Neutrophil (primary cell): ENCODE measurements around the gene GPR39.

Experiments used
- H3K27ac ChIP-seq: fragments of 200-600 bp; sonication (generic); 2 replicates; pipeline ENCODE4 v1.5.1; 2016; ENCODE audit warnings: mild to moderate bottlenecking, moderate library complexity
- H3K27me3 ChIP-seq: fragments of 200-600 bp; sonication (generic); 2 replicates; pipeline ENCODE4 v1.6.0; 2016; ENCODE audit warnings: mild to moderate bottlenecking
- H3K36me3 ChIP-seq: fragments of 200-600 bp; sonication (generic); 2 replicates; pipeline ENCODE4 v1.5.1; 2017
- H3K4me1 ChIP-seq, 2 experiments: fragments of 200-600 bp in 1 of 2; sonication (generic) in 1 of 2; 1 replicate in 1 of 2; 2 replicates in 1 of 2; pipeline versions ENCODE4 v1.5.1 to v1.6.1; 2013 to 2016; ENCODE audit warnings: low read depth in 1 of 2, low read length in 1 of 2, mild to moderate bottlenecking in 1 of 2, moderate library complexity in 1 of 2; ENCODE audit not compliant: control insufficient read depth in 1 of 2, insufficient read depth in 1 of 2
- H3K4me3 ChIP-seq, 2 experiments: fragments of 200-600 bp in 1 of 2; sonication (generic) in 1 of 2; 1 replicate in 1 of 2; 2 replicates in 1 of 2; pipeline ENCODE4 v1.5.1; 2013 to 2016; ENCODE audit warnings: low read depth in 1 of 2, low read length in 1 of 2, mild to moderate bottlenecking in 1 of 2, moderate library complexity in 1 of 2
- H3K9me3 ChIP-seq: fragments of 200-600 bp; sonication (generic); 2 replicates; pipeline ENCODE4 v1.5.1; 2016
- CTCF ChIP-seq: fragments of 200-600 bp; sonication (generic); IDR thresholded peaks from 2 replicates; pipeline ENCODE4 v1.5.1; 2016; ENCODE audit warnings: antibody characterized with exemption

The GPR39 gene

GRCh38 chr2:132400169-132400900 is 16.3 kb upstream of the GPR39 start:
- TF ChIP-seq CTCF = no peak
- H3K9me3 ChIP-seq = no peaks in the 10 kb centered on the region
- H3K4me3 ChIP-seq = no peak overlapping the region
- H3K4me1 ChIP-seq = no peaks in the 10 kb centered on the region
- no peaks in the 10 kb centered on the region for H3K27me3 ChIP-seq
- no peaks in the 10 kb centered on the region for H3K36me3 ChIP-seq
- no peak overlapping the region for H3K27ac ChIP-seq

- Histone ChIP-seq H3K27me3 (no peaks in the 10 kb centered on the region), H3K27ac (no peak overlapping the region), H3K4me1 (no peaks in the 10 kb centered on the region), H3K4me3 (no peak overlapping the region), H3K36me3 (no peaks in the 10 kb centered on the region), H3K9me3 (no peaks in the 10 kb centered on the region)
- no peak for TF ChIP-seq CTCF
These were observed 15.7 kb upstream of the GPR39 start for GRCh38 chr2:132400901-132401240.

DNA sequence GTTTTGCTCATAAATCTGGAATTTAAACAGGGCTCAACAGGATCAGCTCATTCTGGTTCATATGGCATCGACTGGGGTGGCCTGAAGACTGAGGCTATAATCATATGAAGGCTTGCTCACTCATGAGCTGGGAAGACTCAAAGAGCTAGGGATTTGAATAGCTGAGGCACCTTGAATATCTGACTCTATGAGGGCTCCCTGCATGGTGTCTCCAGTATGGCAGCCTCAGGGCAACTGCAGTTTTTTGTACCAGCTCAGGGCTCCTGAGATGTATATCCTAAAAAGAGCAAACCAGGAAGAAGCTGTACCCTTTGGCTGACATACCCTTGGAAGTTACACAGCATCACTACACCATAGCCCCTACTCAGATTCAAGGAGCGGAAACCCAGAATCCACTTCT is 15.3 kb upstream of the GPR39 start:
- no peak for TF ChIP-seq CTCF
- Histone ChIP-seq H3K4me3 (no peak overlapping the region), H3K9me3 (no peaks in the 10 kb centered on the region), H3K27ac (no peak overlapping the region), H3K36me3 (no peaks in the 10 kb centered on the region), H3K27me3 (no peaks in the 10 kb centered on the region), H3K4me1 (no peaks in the 10 kb centered on the region)

GRCh38 chr2:132403146-132403545 is 13.5 kb upstream of the GPR39 start:
- no peaks in the 10 kb centered on the region for H3K36me3 ChIP-seq
- no peak for TF ChIP-seq CTCF
- H3K4me3 ChIP-seq = no peak overlapping the region

GRCh38 chr2:132404056-132404455 is 12.5 kb upstream of the GPR39 start:
- no peaks in the 10 kb centered on the region for H3K36me3 ChIP-seq
- no peaks in the 10 kb centered on the region for H3K9me3 ChIP-seq
- no peak overlapping the region for H3K4me3 ChIP-seq
- no peaks in the 10 kb centered on the region for H3K4me1 ChIP-seq
- TF ChIP-seq CTCF = no peak
- H3K27ac ChIP-seq = no peak overlapping the region
- no peaks in the 10 kb centered on the region for H3K27me3 ChIP-seq

More at GRCh38 chr2:132403146-132403545, 13.5 kb upstream of the GPR39 start:
- Histone ChIP-seq H3K27ac (no peak overlapping the region), H3K4me1 (no peaks in the 10 kb centered on the region), H3K9me3 (no peaks in the 10 kb centered on the region), H3K27me3 (no peaks in the 10 kb centered on the region)
